ENCODE data around the gene PSEN1.

The PSEN1 gene

GRCh38 chr14:73248108-73248868 is 112.0 kb downstream of the PSEN1 start:
- CTCF ChIA-PET = interaction anchor here (0.6 to 0.7 kb wide), 2 partner anchors 75 to 704 kb away, joined by 3 read pairs; no protein-coding TSS in a partner anchor
- no peak for DNase-seq (ENCODE audit: low spot score)
- no peak for TF ChIP-seq CTCF (conservative IDR thresholded peaks at IDR 0.05; ENCODE audit: low read depth)
- peak overlapping the region; percentile 45; the same call in 1 of the 2 replicates for H3K27ac ChIP-seq
- POLR2A ChIA-PET (ENCODE audit: low non-redundant PET) = no interaction called here

- H3K27ac ChIP-seq = no peak overlapping the region; the same call in 1 of the 2 replicates
- ChIA-PET POLR2A (ENCODE audit: low non-redundant PET) (no interaction called here), CTCF (interaction anchor here (0.6 kb wide), 1 partner anchor 76 kb away, joined by 3 read pairs; no protein-coding TSS in a partner anchor)
- DNase-seq (ENCODE audit: low spot score) = no peak
- TF ChIP-seq CTCF (conservative IDR thresholded peaks at IDR 0.05; ENCODE audit: low read depth) = no peak
Observed at GRCh38 chr14:73249108-73249507, 112.8 kb downstream of the PSEN1 start.

DNA sequence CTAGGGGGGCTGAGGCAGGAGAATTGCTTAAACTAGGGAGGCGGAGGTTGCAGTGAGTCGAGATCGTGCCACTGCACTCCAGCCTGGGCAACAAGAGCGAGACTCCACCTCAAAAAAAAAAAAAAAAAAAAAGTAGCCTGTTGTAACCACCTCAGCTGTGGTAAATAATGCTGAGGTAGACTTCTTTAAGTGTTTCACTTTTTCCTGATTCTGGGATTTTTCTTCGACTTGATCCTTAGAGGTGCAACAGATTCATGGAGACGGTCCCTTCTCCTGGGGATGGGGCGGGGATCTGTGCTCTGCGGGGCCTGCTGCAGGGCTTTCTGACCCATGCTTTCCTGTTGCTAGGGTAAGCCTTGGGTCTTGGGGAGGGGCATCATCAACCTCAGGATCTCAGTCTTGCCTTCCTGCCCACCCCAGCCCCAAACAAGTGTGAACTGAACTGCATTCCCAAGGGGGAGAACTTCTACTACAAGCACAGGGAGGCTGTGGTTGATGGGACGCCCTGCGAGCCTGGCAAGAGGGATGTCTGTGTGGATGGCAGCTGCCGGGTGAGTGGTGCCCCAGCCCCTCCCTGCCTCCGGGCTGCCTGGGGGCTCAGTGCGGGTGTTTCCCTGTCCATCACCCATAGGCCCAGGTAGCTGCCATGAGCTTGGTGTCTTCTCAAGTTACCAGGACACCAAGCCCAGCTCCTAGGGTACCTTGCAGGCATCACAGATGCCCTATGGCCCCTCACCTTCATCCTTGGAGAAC is 113.4 kb downstream of the PSEN1 start:
- no peak for DNase-seq (ENCODE audit: low spot score)
- H3K27ac ChIP-seq = no peak overlapping the region
- POLR2A ChIA-PET (ENCODE audit: low non-redundant PET) = no interaction called here
- CTCF ChIA-PET = no interaction called here
- no peak for TF ChIP-seq CTCF (conservative IDR thresholded peaks at IDR 0.05; ENCODE audit: low read depth)

DNA sequence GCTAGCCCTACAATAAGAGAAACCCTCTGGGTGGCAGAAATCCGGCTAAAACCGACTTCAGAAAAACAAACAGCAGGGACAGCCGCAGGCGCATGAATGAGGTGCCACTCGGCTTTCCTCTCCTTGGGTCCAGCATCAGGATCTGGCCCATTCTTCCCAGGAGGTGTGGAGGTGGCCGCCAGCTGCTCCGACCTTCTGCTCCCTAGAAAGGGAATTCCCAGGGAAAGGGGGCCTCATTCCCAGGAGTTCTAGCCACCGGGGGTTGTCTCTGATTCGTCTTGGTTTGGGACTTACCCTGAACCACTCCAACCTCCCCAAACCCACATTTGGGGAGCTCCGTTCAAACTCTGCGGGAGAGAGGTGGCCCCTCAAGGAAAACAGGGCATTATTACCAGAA is 114.0 kb downstream of the PSEN1 start:
- POLR2A ChIA-PET (ENCODE audit: low non-redundant PET) = no interaction called here
- CTCF ChIA-PET = no interaction called here
- DNase-seq (ENCODE audit: low spot score) = no peak
- H3K27ac ChIP-seq = no peak overlapping the region
- TF ChIP-seq CTCF (conservative IDR thresholded peaks at IDR 0.05; ENCODE audit: low read depth) = no peak

- ChIA-PET POLR2A (ENCODE audit: low non-redundant PET) (no interaction called here), CTCF (no interaction called here)
- H3K27ac ChIP-seq = no peak overlapping the region
- DNase-seq (ENCODE audit: low spot score) = no peak
- no peak for TF ChIP-seq CTCF (conservative IDR thresholded peaks at IDR 0.05; ENCODE audit: low read depth)
Observed at GRCh38 chr14:73250781-73251500, 114.6 kb downstream of the PSEN1 start.

DNA sequence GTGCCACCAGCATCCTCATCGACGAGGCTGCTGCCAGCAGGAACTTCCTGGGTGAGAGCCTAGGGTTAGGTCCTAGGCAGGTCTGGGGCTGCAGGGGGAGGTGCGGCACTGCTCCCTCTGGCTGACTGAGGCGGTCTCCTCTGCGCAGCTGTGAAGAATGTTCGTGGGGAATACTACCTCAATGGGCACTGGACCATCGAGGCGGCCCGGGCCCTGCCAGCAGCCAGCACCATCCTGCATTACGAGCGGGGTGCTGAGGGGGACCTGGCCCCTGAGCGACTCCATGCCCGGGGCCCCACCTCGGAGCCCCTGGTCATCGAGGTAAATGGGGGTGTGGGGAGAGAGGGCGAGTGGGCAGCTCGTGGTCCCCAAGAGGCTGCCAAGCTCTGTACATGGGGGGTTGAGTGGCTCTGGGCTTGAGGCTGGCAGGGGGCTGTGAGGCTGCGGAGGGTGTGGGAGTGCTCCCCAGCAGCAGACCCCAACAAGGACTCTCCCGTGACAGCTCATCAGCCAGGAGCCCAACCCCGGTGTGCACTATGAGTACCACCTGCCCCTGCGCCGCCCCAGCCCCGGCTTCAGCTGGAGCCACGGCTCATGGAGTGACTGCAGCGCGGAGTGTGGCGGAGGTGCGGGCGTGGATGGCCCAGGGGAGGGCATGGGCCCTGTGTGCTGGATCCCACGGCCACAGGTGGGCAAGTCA is 115.4 kb downstream of the PSEN1 start:
- no peak for TF ChIP-seq CTCF (conservative IDR thresholded peaks at IDR 0.05; ENCODE audit: low read depth)
- POLR2A ChIA-PET (ENCODE audit: low non-redundant PET) = no interaction called here
- CTCF ChIA-PET = no interaction called here
- DNase-seq (ENCODE audit: low spot score) = no peak
- no peak overlapping the region for H3K27ac ChIP-seq
